GM21423 (cell line): Measurements from ENCODE around the gene HS6ST1.
"Not testable (repeated sequence)": the region's sequence is repeated elsewhere in the genome, so short reads cannot be mapped to it uniquely, and the experiment has no call there.

Experiments
- ATAC-seq: cut with Tn5 transposase; IDR thresholded peaks from one replicate; pipeline ENCODE4 v1.9.1; 2021; ENCODE audit warnings: mild to moderate bottlenecking, moderate library complexity; ENCODE audit not compliant: unreplicated experiment

The HS6ST1 gene

DNA sequence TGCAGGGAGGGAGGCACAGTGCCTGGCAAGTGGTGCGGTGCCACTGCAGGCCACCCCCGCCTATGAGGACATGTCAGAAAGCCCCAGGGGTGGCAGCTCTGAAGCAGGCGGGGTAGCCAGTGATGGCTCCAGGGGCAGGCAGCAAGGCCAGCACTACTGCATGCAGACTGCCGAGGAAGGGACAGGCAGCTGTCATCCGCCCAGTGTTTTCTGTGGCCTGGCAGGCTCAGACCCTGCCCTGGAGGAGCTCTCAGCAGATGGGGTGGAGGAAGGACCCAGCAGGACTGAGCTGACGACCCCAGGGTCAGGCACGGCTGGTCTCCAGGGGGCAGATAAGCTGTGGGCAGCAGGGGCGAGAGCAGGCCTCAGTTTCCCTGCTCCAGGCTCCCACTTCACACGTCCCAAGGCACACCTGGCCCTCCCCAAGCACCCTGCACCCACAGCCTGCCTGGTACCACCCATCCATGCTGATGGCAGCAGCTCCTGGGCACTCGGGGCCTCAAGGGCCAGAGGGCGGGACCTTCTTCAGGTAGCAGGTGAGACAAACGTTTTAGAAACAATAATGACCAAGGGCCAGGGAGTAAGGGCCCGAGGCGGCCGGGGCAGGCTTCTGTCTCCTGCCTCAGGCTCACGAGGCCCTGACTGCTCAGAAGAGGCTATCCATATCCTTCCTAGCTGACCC is 48.5 kb downstream of the HS6ST1 start:
- no peak for ATAC-seq

GRCh38 chr2:128269063-128269989 is 49.3 kb downstream of the HS6ST1 start:
- ATAC-seq = no peak

DNA sequence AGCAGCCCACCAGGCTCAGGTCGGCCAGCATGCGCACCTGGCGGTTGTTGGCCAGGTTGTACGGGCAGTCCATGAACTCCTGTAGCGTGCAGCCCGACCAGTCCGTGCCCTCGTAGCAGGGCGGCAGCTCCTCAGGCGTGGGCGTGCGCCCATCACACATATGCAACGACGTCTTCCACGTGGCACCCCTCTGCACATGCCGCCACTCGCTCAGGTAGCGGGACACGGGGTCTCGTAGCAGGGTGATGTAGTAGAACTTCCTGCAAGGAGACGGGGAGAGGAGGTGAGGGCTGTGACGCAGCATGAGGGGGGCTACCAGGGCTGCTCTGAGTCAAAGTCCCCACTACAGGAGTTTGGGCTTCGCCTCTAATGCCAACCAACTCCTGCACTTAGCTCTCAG is 50.1 kb downstream of the HS6ST1 start:
- not testable (repeated sequence) for ATAC-seq

- not testable (repeated sequence) for ATAC-seq
Measured at GRCh38 chr2:128268145-128268544, 50.5 kb downstream of the HS6ST1 start.

GRCh38 chr2:128267649-128268048 is 51.0 kb downstream of the HS6ST1 start:
- ATAC-seq = not testable (repeated sequence)

GRCh38 chr2:128267197-128267596 is 51.5 kb downstream of the HS6ST1 start:
- ATAC-seq = not testable (repeated sequence)

- ATAC-seq = not testable (repeated sequence)
Measured at GRCh38 chr2:128266463-128266862, 52.2 kb downstream of the HS6ST1 start.

DNA sequence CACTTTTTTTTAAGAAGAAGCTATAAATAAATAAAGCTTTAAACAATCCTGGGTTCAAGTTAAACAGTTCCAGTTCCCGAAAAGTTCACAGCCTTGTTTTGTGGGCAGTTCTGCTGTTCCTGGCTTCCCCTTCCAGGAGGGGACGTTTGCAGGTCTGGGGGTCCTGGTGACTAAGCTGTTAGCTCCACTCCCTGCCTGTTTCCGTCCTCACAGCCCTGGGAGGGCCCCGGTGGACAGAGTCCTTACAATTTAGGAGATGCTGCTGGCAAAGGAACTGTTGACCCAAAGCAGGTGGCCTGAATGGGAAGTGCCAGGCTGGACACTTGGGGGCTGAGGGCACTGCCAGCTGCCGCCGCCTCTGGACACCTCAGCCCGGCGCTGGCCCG is 53.1 kb downstream of the HS6ST1 start:
- not testable (repeated sequence) for ATAC-seq

DNA sequence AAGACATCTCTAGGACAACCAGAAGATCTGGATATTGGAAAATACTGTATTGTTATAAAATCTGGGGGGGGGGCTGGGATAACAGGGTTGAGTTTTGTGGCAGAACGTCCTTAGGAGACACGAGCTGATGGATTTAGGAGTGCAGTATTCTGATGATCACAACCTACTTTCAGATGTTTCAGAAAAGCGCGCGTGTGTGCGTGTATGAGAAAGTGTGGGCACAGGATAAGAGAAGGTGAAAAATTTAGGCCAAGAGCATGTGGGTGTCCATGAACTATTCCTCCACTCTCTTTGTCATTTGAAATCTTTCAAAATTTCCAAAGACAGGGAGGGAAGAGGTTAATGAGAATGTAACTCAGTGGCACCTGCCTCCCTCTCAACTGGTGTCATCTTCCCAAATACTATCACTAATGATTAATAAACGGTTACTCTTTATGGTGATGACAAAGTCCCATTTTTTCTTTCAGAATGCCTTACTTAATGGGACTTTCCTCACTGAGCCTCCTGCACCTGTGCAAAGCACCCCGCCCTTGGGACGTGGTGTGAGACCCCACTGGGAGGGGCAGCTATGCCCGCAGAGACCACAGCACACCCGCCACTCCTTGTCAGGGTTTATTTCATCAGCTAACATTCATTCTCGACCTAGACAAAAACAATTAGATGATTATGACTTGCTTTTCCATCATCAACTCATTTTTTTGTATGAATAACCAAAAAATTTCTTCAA is 53.6 kb downstream of the HS6ST1 start:
- no peak for ATAC-seq

DNA sequence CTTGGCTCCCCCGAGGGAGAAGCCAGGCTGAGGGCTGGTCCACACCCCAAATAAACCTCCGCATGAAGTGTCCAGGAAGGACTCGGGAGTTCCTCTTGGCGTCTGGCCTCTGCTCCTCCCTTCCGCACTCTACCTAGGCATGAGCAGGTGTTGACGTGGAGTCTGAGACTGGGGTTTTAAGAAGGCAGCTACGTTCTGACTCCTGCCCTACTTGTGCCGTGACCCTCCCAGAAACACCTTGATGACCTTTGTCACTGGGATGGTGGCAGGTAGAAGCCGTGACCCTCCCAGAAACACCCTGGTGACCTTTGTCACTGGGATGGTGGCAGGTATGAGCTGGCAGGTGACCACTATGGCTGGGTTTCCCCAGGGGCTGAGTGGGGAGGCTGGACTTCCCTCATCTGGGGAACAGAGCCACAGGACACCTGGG is 54.8 kb downstream of the HS6ST1 start:
- ATAC-seq = no peak

- ATAC-seq = no peak
Measured at GRCh38 chr2:128262315-128263253, 56.1 kb downstream of the HS6ST1 start.

DNA sequence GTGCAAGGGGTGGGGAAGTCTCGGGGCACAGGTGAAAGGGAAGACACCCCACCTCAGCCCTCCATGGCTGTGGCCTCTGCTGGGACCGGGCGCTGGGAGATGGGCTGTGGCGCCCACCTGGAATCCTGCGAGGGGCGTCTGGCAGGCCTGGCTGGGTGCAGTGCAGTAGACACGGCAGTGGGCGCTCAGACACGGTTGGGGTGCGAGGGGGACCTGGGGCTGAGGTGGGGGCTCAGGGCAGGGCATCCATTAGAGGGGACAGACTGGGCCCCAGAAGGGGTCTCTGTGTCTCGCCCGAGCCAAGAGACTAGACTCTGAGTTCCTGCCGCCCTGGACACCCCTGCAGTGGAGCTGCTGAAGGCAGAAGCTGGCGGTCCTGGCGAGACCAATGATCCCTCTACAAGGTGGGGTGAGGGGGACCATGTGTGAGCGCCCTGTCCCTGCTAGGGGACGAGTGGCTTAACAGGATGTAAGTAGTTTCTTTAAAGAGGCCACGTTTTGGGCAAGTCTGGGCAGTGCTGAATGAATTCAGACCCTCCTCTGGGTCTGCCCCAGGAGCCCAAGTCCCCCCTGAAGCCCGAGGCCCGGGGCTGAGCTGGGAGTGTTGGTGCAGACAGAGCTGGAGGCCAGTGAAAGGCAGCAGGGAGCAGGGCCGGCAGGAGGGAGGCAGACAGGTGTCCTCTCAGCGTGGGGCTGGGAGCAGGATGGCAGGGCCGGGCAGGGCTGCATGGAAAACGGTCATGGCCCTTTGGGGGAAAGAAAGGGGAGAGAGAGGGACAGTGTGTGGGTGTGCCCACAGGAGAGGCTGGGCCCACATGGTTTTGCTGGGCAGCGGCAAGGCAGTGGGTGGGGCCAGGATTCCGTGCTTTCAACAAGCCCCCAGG is 57.2 kb downstream of the HS6ST1 start:
- no peak for ATAC-seq

GRCh38 chr2:128260239-128261138 is 58.2 kb downstream of the HS6ST1 start:
- no peak for ATAC-seq

- ATAC-seq = no peak
Measured at GRCh38 chr2:128259585-128259984, 59.1 kb downstream of the HS6ST1 start.

- no peak for ATAC-seq
Measured at GRCh38 chr2:128258218-128258617, 60.5 kb downstream of the HS6ST1 start.

DNA sequence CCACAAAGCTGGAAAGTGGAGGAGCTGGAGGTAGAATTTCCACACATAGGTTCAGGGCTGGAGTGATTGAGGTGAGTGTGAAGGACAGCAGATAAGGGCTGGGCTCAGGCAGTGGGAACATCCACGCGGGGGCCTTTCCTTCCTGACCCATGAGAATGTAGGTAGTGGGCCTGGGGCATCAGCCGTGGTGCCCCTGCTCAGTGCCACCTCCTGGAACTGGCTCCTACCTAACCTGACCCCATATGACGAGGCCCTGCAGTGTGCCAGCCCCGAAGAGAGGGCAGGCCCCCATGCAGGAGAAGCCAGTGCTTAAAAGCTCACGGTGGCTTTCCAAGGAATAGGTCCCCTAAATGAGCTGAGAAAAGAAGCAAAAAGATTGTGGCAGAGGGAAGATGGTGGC is 66.2 kb downstream of the HS6ST1 start:
- no peak for ATAC-seq

- not testable (repeated sequence) for ATAC-seq
Measured at GRCh38 chr2:128252086-128252485, 66.6 kb downstream of the HS6ST1 start.
